SK-N-SH (cell line): Measurements from ENCODE around the gene SELENOM. TPM values are rescaled to one million over a fixed set of nuclear protein-coding genes. Genes with fewer than 3 reads are reported as not detected.
A peak's percentile ranks its signal among the peaks of the same experiment; 100 is the strongest.

Source experiments
- CTCF ChIA-PET: fragments of 300-600, 350-600 bp; formaldehyde crosslinking; extraction: SDS; loops from one replicate; lab custom pipeline; 2021; lab: Yijun Ruan, JAX
- POLR2A ChIA-PET: fragments of 350-600 bp; sonication (Branson Sonifier 250); formaldehyde crosslinking; extraction: SDS; loops from one replicate; lab custom pipeline; 2020; ENCODE audit warnings: antibody characterized with exemption, inconsistent platforms; lab: Yijun Ruan, JAX
- DNase-seq: peaks from one replicate; pipeline ENCODE4 v3.0.0; 2012
- H2AFZ ChIP-seq: fragments of 200-600 bp; sonication (generic); 2 replicates; pipeline ENCODE4 v1.8.1; 2016; ENCODE audit warnings: antibody characterized with exemption, mild to moderate bottlenecking, low read depth
- H3F3A ChIP-seq: fragments of 200-600 bp; sonication (generic); replicated peaks from 2 replicates; pipeline ENCODE3; 2016; ENCODE audit warnings: antibody characterized with exemption, mild to moderate bottlenecking; ENCODE audit not compliant: insufficient read depth
- H3K27ac ChIP-seq, 2 experiments: fragments of 200-500 bp in 1 of 2; fragments of 200-600 bp in 1 of 2; sonication (Bioruptor generic) in 1 of 2; sonication (generic), shearing (Covaris generic) in 1 of 2; 2 replicates each; pipeline versions ENCODE4 v1.5.1 to v1.6.1; 2014 to 2016; ENCODE audit warnings: low read depth in 2 of 2, inconsistent platforms in 1 of 2, low read length in 1 of 2, mild to moderate bottlenecking in 1 of 2, mixed read lengths in 1 of 2
- H3K27me3 ChIP-seq: fragments of 200-600 bp; sonication (generic), shearing (Covaris generic); 2 replicates; pipeline ENCODE4 v1.6.1; 2016; ENCODE audit warnings: mixed run types; ENCODE audit not compliant: insufficient read depth
- H3K36me3 ChIP-seq, 2 experiments: fragments of 200-500 bp in 1 of 2; fragments of 200-600 bp in 1 of 2; sonication (Bioruptor generic) in 1 of 2; sonication (generic) in 1 of 2; replicated peaks in 1 of 2; 2 replicates each; pipeline versions ENCODE3 to v1.5.1; 2014 to 2016; ENCODE audit warnings: low read length in 1 of 2, mild to moderate bottlenecking in 1 of 2; ENCODE audit not compliant: insufficient read depth in 2 of 2, control insufficient read depth in 1 of 2
- H3K4me1 ChIP-seq, 2 experiments: fragments of 200-500 bp in 1 of 2; fragments of 200-600 bp in 1 of 2; sonication (Bioruptor generic) in 1 of 2; sonication (generic), shearing (Covaris generic) in 1 of 2; 2 replicates each; pipeline versions ENCODE4 v1.5.1 to v1.6.1; 2014 to 2016; ENCODE audit warnings: low read depth in 1 of 2, low read length in 1 of 2, mixed run types in 1 of 2; ENCODE audit not compliant: insufficient read depth in 2 of 2, control insufficient read depth in 1 of 2
- H3K4me2 ChIP-seq: fragments of 200-600 bp; sonication (generic), shearing (Covaris generic); 2 replicates; pipeline ENCODE4 v1.6.1; 2017; ENCODE audit warnings: mixed run types
- H3K4me3 ChIP-seq, 2 experiments: fragments of 200-500 bp in 1 of 2; fragments of 200-600 bp in 1 of 2; sonication (Bioruptor generic) in 1 of 2; sonication (generic), shearing (Covaris generic) in 1 of 2; 2 replicates each; pipeline versions ENCODE4 v1.5.1 to v1.8.1; 2014 to 2016; ENCODE audit warnings: low read depth in 2 of 2, inconsistent platforms in 1 of 2, low read length in 1 of 2, mild to moderate bottlenecking in 1 of 2, mixed read lengths in 1 of 2, moderate library complexity in 1 of 2
- H3K79me2 ChIP-seq: fragments of 200-600 bp; sonication (generic); 2 replicates; pipeline ENCODE4 v1.8.1; 2017; ENCODE audit warnings: mild to moderate bottlenecking; ENCODE audit not compliant: insufficient read depth
- H3K9ac ChIP-seq: fragments of 200-600 bp; sonication (generic); 2 replicates; pipeline ENCODE4 v1.6.1; 2017; ENCODE audit warnings: mixed run types
- H3K9me2 ChIP-seq: fragments of 200-600 bp; sonication (generic); 2 replicates; pipeline ENCODE4 v1.6.1; 2017; ENCODE audit warnings: mixed run types
- H3K9me3 ChIP-seq: fragments of 200-600 bp; sonication (generic); 2 replicates; pipeline ENCODE4 v1.6.1; 2017; ENCODE audit warnings: mixed run types, mild to moderate bottlenecking, moderate library complexity
- H4K20me1 ChIP-seq: fragments of 200-600 bp; sonication (generic); 2 replicates; pipeline ENCODE4 v1.6.1; 2017; ENCODE audit warnings: mild to moderate bottlenecking, mixed run types; ENCODE audit not compliant: insufficient read depth
- CHD2 ChIP-seq: fragments of 150-350 bp; IDR thresholded peaks from 2 replicates; pipeline ENCODE4 v1.6.1; 2018; ENCODE audit warnings: low read length; ENCODE audit not compliant: partially characterized antibody
- ELF1 ChIP-seq: IDR thresholded peaks from 2 replicates; pipeline ENCODE4 v1.4.0; 2012
- EZH2phosphoT487 ChIP-seq: fragments of 200-600 bp; sonication (generic); IDR thresholded peaks from 2 replicates; pipeline ENCODE4 v1.6.1; 2017; ENCODE audit warnings: low read depth, mixed run types, mild to moderate bottlenecking, antibody characterized with exemption, moderate library complexity, borderline replicate concordance
- GABPA ChIP-seq: IDR thresholded peaks from 2 replicates; pipeline ENCODE4 v1.4.0; 2012; ENCODE audit warnings: low read depth, mild to moderate bottlenecking
- IRF3 ChIP-seq: fragments of 150-350 bp; IDR thresholded peaks from 2 replicates; pipeline ENCODE4 v1.6.1; 2016; ENCODE audit warnings: mild to moderate bottlenecking, low read depth, low read length
- MAX ChIP-seq: IDR thresholded peaks from 2 replicates; pipeline ENCODE4 v1.4.0; 2012; ENCODE audit warnings: low read depth
- NFIC ChIP-seq: IDR thresholded peaks from 2 replicates; pipeline ENCODE4 v1.4.0; 2012; ENCODE audit warnings: borderline replicate concordance
- NRF1 ChIP-seq: IDR thresholded peaks from 2 replicates; pipeline ENCODE4 v1.6.1; 2012; ENCODE audit warnings: low read depth, mild to moderate bottlenecking, low read length
- PBX3 ChIP-seq: IDR thresholded peaks from 2 replicates; pipeline ENCODE4; 2012
- POLR2AphosphoS5 ChIP-seq: IDR thresholded peaks from 2 replicates; pipeline ENCODE4 v1.6.1; 2012; ENCODE audit warnings: low read depth, low read length
- RCOR1 ChIP-seq: fragments of 150-350 bp; IDR thresholded peaks from 2 replicates; pipeline ENCODE4 v1.6.1; 2017; ENCODE audit warnings: antibody characterized with exemption, low read length
- REST ChIP-seq: IDR thresholded peaks from 2 replicates; pipeline ENCODE4 v1.6.1; 2012; ENCODE audit warnings: mild to moderate bottlenecking, low read depth, low read length, moderate library complexity
- RFX5 ChIP-seq: IDR thresholded peaks from 2 replicates; pipeline ENCODE4 v1.6.1; 2012; ENCODE audit warnings: mild to moderate bottlenecking, improper control_type of control experiment, low read length
- RXRA ChIP-seq: IDR thresholded peaks from 2 replicates; pipeline ENCODE4 v1.4.0; 2012; ENCODE audit warnings: low read depth, mild to moderate bottlenecking, borderline replicate concordance
- SIN3A ChIP-seq: IDR thresholded peaks from 2 replicates; pipeline ENCODE4 v1.6.1; 2012; ENCODE audit warnings: low read depth, mild to moderate bottlenecking, low read length, moderate library complexity, borderline replicate concordance
- SMC3 ChIP-seq: IDR thresholded peaks from 2 replicates; pipeline ENCODE4 v1.6.1; 2012; ENCODE audit warnings: low read depth, low read length, improper control_type of control experiment
- TCF12 ChIP-seq: IDR thresholded peaks from 2 replicates; pipeline ENCODE4 v1.4.0; 2012
- TEAD4 ChIP-seq: IDR thresholded peaks from 2 replicates; pipeline ENCODE4 v1.4.0; 2012; ENCODE audit warnings: mild to moderate bottlenecking, borderline replicate concordance; ENCODE audit not compliant: insufficient read depth
- USF1 ChIP-seq: IDR thresholded peaks from 2 replicates; pipeline ENCODE4 v1.4.0; 2012; ENCODE audit warnings: low read depth, borderline replicate concordance
- ZBTB33 ChIP-seq: IDR thresholded peaks from 2 replicates; pipeline ENCODE4 v1.4.0; 2012; ENCODE audit warnings: low read depth, borderline replicate concordance
- WGBS: methylation state at CpG from one replicate; pipeline ENCODE4 v1.1.6; 2017; ENCODE audit warnings: low lambda C conversion rate; 5-methylcytosine and 5-hydroxymethylcytosine counted together
- polyA plus RNA-seq, 3 experiments: library from polyadenylated mRNA; depleted of rRNA; stranded (reverse); fragments of >200 nt; gene quantifications; 2 replicates each; pipeline ENCODE4 v1.2.3, GENCODE V29; 2012

Gene SELENOM
- polyA plus RNA-seq, 1 of the 3 experiments (the other 2 are of a cell fraction) = 117 TPM

- Histone ChIP-seq H3K9ac (peak overlapping the region; percentile 58), H2AFZ (peak overlapping the region; percentile 75; the same call in 1 of the 2 replicates), H3K27me3 (no peaks in the 10 kb centered on the region), H3K4me1 (peaks cover 0 to 43% of the 10 kb centered on the region in 2 experiments; a peak in 1 of 4 replicates), H3F3A (no peaks in the 10 kb centered on the region), H3K9me2 (no peaks in the 10 kb centered on the region), H4K20me1 (no peaks in the 10 kb centered on the region), H3K4me2 (peak overlapping the region; percentile 88), H3K36me3 (no peaks in the 10 kb centered on the region), H3K27ac (peak overlapping the region in 1 of 2 experiments; percentile 72; a peak in 1 of 4 replicates), H3K79me2 (no peaks in the 10 kb centered on the region), H3K9me3 (no peaks in the 10 kb centered on the region), H3K4me3 (peak overlapping the region; percentile 72 to 79)
- no peak for TF ChIP-seq TCF12
- no peak for TF ChIP-seq RFX5
- TF ChIP-seq SMC3 = no peak
- TF ChIP-seq ZBTB33 = no peak
- TF ChIP-seq NFIC = no peak
- TF ChIP-seq NRF1 = no peak
- TF ChIP-seq EZH2phosphoT487 = no peak
- TF ChIP-seq MAX = no peak
- no peak for TF ChIP-seq IRF3
- no peak for TF ChIP-seq RCOR1
- TF ChIP-seq SIN3A = no peak
- TF ChIP-seq TEAD4 = no peak
- TF ChIP-seq POLR2AphosphoS5 = no peak
- no peak for TF ChIP-seq GABPA
- no peak for TF ChIP-seq USF1
- no peak for TF ChIP-seq ELF1
- no peak for TF ChIP-seq REST
- no peak for TF ChIP-seq PBX3
- TF ChIP-seq CHD2 = no peak
- TF ChIP-seq RXRA = no peak
- ChIA-PET CTCF (interaction anchor here (1.4 to 8.2 kb wide), 2 partner anchors 14 to 35 kb away, joined by 3 to 52 read pairs; partner anchors contain the start of gene SELENOM), POLR2A (interaction anchor here (1.0 to 1.8 kb wide), 2 partner anchors 16 to 38 kb away, joined by 3 to 6 read pairs; partner anchors contain the start of gene SELENOM)
- WGBS = 76% methylated on average over 3 of the region's 4 CpGs
- no peak for DNase-seq
These were observed 15.9 kb upstream of the SELENOM start for GRCh38 chr22:31123292-31123602.
